ENCODE measurements around the gene TP53AIP1.
"Not testable (repeated sequence)": the region's sequence is repeated elsewhere in the genome, so short reads cannot be mapped to it uniquely, and the experiment has no call there.

Gene TP53AIP1

DNA sequence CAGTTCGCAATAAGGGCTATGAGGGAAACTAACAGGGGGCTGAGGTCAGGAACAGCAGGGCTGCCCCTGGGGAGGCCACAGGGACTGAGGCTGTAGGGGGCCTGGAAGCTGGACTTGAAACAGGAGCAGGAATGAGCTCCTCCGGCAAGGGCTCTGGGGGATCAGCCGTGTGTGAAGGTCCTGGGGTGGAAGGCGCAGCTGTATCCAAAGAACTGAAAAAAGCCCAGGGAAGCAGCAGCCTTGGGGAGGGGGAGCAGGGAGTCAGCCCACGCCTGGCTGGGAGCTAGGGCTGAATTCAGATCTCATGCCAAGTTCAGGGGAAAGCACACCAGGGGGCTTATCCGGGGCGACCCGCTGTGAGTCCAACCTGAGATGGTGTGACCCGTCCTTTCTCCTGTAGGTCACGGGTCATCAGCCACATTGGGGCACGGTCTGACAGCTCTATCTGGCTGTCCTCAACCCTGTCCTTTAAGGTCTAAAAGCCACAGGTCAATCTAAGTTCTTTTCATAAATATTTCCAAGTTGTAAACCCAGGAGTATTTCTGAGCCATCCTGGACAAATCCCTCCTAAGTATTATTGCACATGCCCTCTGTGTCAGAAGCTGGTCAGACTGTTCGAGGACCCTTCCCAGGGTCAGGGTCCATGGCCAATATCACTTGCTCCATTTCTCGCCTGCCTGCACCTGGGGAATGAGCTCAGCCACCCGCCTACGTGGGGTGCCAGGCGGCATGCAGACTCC is 18.0 kb downstream of the TP53AIP1 start:
- DNase-seq, result no peak

DNA sequence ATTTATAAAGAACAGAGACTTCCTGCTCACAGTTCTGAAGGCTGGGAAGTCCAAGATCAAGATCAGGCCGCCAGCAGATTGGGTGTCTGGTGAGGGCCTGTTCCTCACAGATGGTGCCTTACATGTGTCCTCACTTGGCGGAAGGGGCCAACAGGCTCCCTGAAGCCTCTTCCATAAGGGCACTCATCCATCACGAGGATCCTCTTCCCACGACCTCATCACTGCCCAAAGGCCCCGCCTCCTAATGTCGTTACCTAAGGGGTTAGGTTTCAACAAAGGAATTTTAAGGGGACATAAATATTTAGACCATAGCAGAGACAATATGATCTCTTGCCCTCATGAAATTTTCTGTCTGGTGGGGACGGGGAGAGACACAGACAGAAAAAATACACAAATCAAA is 18.6 kb downstream of the TP53AIP1 start:
- no peak for DNase-seq

- no peak for DNase-seq
These were observed 20.9 kb downstream of the TP53AIP1 start for GRCh38 chr11:128921793-128922192.

- DNase-seq, result no peak
These were observed 22.0 kb downstream of the TP53AIP1 start for GRCh38 chr11:128920666-128921065.

- DNase-seq, result not testable (repeated sequence)
These were observed 23.0 kb downstream of the TP53AIP1 start for GRCh38 chr11:128919635-128920034.

- no peak for DNase-seq
These were observed 23.5 kb downstream of the TP53AIP1 start for GRCh38 chr11:128919216-128919615.

- DNase-seq, result no peak
These were observed 25.4 kb downstream of the TP53AIP1 start for GRCh38 chr11:128917144-128917724.

- DNase-seq, result no peak
These were observed 26.0 kb downstream of the TP53AIP1 start for GRCh38 chr11:128916681-128917080.

- DNase-seq, result no peak
These were observed 26.6 kb downstream of the TP53AIP1 start for GRCh38 chr11:128916037-128916572.

- no peak for DNase-seq
These were observed 27.5 kb downstream of the TP53AIP1 start for GRCh38 chr11:128915149-128915521.

DNA sequence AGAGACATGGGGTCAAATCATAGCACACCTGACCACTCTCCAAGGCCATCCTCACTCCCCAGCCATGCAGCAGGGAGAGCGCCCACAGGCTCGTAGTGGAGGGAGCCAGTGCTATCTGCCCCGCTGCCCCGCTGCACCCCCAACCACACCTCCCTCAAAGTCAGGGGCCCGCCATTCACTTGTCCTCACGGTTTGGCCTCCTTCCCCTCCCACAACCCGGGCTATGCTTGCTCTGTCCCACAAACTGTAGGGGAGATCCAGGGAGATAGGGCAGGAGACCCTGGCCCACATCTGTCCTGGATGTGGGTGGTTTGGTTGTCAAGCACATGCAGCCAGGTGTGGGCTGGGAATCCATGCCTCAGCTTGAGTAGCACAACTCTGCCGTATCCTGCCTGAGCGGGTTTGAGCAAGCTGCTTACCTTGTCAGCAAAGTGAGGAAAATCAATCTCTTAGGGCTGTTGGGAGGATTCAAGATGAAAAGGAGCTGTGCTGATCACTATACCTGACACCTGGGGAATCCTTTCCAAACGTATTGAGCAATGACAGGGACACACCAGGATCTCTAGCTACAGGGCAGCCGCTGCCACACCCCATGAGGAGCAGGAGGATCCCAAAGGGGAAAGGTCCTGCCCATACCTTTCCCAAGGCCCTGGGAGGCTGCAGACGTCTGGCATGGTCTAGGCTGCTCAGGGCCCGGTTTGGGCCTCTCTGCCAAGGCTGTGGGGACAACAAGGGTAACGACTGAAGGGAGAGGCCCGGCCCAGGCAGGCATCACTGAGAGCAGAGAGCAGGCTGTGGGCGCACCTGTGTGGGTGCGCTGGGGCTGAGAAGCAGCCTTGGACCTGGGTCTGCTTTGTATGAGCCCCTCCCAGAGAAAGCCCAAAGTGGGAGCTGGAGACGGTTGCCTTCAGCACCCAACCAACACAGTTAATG is 28.2 kb downstream of the TP53AIP1 start:
- no peak for DNase-seq

- DNase-seq, result no peak
These were observed 28.9 kb downstream of the TP53AIP1 start for GRCh38 chr11:128913806-128914205.

DNA sequence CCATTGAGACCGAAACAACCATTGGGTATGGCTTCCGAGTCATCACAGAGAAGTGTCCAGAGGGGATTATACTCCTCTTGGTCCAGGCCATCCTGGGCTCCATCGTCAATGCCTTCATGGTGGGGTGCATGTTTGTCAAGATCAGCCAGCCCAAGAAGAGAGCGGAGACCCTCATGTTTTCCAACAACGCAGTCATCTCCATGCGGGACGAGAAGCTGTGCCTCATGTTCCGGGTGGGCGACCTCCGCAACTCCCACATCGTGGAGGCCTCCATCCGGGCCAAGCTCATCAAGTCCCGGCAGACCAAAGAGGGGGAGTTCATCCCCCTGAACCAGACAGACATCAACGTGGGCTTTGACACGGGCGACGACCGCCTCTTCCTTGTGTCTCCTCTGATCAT is 31.0 kb downstream of the TP53AIP1 start:
- DNase-seq, result no peak

DNA sequence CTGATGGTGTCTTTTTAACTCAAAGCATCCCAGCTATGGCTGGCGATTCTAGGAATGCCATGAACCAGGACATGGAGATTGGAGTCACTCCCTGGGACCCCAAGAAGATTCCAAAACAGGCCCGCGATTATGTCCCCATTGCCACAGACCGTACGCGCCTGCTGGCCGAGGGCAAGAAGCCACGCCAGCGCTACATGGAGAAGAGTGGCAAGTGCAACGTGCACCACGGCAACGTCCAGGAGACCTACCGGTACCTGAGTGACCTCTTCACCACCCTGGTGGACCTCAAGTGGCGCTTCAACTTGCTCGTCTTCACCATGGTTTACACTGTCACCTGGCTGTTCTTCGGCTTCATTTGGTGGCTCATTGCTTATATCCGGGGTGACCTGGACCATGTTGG is 31.4 kb downstream of the TP53AIP1 start:
- DNase-seq, result no peak

- no peak for DNase-seq
These were observed 32.1 kb downstream of the TP53AIP1 start for GRCh38 chr11:128910576-128910975.

GRCh38 chr11:128909438-128910125 is 33.1 kb downstream of the TP53AIP1 start:
- no peak for DNase-seq

GRCh38 chr11:128908391-128909246 is 34.1 kb downstream of the TP53AIP1 start:
- no peak for DNase-seq

- DNase-seq, result no peak
These were observed 35.1 kb downstream of the TP53AIP1 start for GRCh38 chr11:128907585-128907984.

DNA sequence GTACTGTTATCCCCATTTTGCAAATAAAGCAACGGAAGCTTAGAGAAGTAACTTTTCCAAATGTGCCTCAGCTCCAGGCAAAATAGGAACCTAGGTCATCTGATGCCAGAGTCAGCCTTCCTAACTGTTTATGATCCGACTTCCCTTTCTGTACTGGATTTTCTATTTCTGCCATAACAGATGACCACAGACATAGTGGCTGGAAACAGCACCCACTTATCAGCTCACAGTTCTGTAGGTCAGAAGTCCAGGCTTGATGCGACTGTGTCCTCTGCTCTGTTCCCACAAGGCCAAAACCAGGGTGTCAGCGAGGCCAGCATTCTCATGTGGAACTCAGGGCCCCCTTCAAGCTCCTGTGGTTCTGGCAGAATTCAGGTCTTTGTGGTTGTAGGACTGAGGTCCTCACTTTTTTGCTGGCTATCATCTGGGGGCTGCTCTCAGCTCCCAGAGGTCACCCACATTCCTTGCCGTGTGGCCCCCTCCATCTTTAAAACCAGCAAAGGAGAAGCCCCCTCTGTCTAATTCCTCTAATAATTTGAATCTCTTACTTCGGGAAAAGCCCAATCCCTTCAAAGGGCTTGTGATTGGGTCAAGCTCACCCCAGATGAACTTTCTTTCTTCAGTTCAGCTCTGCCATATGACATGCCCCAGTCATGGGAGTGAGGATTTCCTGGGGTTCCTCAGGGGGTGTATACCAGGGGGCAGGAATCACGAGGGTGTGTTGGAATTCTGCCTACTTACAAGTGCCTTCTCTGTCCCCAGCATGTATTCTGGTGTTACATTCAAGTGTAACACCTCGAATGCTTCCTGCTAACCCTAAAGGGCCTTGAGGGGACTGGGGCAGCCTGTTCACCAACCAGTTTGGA is 36.3 kb downstream of the TP53AIP1 start:
- DNase-seq, result no peak

DNA sequence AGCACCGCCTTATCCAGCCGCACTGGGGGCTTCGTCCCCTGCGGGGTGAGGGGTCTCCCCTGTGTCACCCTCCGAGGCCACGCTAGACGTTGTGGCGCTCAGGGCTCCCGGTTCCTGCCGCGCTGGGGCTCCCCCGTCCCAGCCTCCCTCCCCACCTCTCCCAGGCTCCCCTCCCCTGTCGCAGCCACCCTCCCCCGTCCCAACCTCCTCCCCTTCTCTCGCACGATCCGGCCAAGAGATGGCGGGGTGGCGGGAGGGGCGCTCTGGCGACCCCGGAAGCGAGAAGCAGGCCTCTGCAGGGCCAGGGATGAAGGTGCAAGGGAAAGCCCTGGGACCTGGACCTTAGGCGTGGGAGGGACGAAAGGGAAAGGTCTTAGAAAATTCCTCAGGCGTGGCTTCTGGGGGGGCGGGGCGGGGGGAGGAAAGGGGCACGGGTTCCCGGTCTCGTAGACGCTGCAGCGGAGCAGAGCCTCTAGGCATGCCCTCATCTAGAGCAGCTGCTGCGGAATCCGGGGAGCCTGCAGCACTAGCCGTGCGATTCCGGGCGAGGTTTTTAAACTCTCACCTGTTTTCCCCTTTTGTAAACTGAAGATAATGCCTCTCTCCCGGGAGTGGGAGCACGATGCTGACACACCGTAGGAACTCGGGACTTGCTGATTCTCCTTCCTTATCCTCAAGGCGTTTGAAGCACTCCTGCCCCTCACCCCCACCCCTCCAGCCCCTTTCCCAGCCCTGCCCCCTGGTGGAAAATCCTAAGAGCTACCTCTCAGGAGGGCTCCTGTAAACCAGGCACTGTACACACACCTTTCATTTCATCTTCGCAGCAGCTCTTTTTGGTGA is 37.1 kb downstream of the TP53AIP1 start:
- peak in 1 of 2 experiments; percentile 13 for DNase-seq

Measured in NCI-H187 (cell line).